GM06990 (cell line): ENCODE measurements around the gene CPNE4.

ENCODE experiments used
- DNase-seq: peaks from one replicate; pipeline ENCODE4 v3.0.0-alpha.2; 2011; ENCODE audit not compliant: insufficient read length; ENCODE audit errors: extremely low read depth
- H3K27me3 ChIP-seq: replicated peaks from 2 replicates; pipeline ENCODE4 v1.6.0; 2011; ENCODE audit warnings: low read length; ENCODE audit not compliant: control insufficient read depth, insufficient read depth
- H3K36me3 ChIP-seq: 2 replicates; pipeline ENCODE4 v1.5.1; 2011; ENCODE audit warnings: low read length; ENCODE audit not compliant: control insufficient read depth, insufficient read depth
- H3K4me3 ChIP-seq: replicated peaks from 2 replicates; pipeline ENCODE4 v1.5.1; 2011; ENCODE audit warnings: low read depth, mild to moderate bottlenecking, control low read depth, low read length
- TF ChIP-seq, protein P1 (sequence below): IDR thresholded peaks from 2 replicates; pipeline ENCODE4 v1.5.1; 2011; ENCODE audit warnings: low read length, control low read depth, mild to moderate bottlenecking, inconsistent platforms; ENCODE audit not compliant: insufficient read depth, poor library complexity, severe bottlenecking

CPNE4 gene

DNA sequence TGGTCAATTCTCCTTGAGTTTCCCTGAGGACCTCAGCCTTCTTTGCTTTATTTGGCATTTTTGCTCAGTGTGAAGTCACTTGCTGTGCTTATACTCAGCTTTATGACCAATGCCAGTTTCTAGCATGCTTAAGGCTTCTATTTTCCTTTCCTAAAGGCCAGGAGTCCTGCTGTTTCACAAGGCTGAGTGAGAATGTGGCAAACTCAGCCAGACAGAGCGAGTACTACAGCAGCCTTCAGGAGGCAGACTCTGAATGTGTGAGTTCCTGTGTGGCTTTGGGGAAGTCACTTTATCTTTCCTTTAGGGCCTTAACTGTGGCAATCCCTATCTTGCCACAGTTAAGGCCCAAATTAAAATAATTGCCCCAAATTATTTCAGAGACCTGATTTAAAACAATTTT is 318.8 kb downstream of the CPNE4 start:
- TF ChIP-seq, protein P1, sequence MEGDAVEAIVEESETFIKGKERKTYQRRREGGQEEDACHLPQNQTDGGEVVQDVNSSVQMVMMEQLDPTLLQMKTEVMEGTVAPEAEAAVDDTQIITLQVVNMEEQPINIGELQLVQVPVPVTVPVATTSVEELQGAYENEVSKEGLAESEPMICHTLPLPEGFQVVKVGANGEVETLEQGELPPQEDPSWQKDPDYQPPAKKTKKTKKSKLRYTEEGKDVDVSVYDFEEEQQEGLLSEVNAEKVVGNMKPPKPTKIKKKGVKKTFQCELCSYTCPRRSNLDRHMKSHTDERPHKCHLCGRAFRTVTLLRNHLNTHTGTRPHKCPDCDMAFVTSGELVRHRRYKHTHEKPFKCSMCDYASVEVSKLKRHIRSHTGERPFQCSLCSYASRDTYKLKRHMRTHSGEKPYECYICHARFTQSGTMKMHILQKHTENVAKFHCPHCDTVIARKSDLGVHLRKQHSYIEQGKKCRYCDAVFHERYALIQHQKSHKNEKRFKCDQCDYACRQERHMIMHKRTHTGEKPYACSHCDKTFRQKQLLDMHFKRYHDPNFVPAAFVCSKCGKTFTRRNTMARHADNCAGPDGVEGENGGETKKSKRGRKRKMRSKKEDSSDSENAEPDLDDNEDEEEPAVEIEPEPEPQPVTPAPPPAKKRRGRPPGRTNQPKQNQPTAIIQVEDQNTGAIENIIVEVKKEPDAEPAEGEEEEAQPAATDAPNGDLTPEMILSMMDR = peak; percentile 32
- no peak for DNase-seq
- Histone ChIP-seq H3K36me3 (no peaks in the 10 kb centered on the region), H3K4me3 (no peak overlapping the region), H3K27me3 (no peaks in the 10 kb centered on the region)

DNA sequence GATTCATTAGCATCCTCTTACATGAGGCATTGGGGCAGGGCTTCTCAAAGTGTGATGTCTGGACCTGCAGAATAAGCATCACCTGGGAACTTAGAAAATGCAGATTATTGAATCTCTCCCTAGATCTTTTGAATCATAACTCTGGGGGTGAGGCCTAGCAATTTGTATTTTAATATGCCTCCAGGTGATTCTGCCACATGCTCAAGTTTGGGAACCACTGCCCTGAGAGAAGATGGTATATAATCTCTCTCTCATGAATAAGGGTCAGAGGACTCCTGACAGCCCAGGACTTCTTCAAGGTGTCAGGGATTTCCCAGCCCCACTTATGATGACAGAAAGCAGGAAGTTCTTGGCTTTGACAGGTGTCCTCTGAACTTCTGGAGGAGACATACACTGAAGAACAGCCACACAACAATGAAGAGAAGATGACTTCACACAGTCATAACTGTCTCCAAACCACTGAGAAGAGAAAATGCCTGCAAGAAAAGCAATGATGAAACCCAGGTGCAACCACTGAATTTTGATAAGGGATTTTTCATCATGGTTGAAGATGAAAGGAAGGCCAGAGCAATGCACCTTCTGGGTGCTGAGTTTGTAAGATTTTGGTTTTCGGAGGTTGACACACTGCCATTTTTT is 320.1 kb downstream of the CPNE4 start:
- TF ChIP-seq, protein P1 = no peak
- Histone ChIP-seq H3K4me3 (no peak overlapping the region), H3K27me3 (no peaks in the 10 kb centered on the region), H3K36me3 (no peaks in the 10 kb centered on the region)
- peak; percentile 77 for DNase-seq

DNA sequence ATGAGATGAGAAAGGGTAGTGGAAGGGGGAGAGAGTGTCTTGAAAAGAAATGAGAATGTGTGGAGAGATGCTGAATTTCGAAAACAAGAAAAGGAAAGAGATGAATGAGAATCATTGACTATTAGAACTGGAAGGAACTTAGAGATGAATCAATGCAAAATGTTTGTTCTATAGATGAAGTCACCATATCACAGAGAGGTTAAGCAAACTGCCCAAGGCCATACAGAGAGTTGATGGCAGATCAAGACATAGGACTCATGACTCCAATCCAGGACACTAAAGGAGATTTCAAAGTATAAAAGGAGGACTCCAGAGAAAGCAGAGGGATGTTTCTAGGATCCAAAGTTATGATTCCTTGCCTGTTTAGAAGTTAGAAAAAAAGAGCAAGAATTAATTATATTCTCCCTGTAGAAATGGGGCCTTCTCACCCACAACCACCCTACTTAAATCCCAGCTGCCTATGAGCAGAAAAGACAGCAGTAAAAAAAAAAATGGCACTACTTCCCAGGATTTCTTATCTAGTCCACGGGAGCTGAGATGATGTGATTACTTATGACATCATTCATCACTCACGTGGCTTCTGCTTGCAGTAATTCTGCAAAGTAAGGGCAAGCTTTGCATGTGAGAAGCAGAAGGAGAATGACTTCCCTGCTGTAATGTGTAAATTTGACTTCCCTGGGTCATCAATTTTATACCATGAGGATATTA is 321.2 kb downstream of the CPNE4 start:
- H3K27me3 ChIP-seq = no peaks in the 10 kb centered on the region
- DNase-seq = no peak
- no peak overlapping the region for H3K4me3 ChIP-seq
- H3K36me3 ChIP-seq = no peaks in the 10 kb centered on the region
- TF ChIP-seq, protein P1 = no peak

DNA sequence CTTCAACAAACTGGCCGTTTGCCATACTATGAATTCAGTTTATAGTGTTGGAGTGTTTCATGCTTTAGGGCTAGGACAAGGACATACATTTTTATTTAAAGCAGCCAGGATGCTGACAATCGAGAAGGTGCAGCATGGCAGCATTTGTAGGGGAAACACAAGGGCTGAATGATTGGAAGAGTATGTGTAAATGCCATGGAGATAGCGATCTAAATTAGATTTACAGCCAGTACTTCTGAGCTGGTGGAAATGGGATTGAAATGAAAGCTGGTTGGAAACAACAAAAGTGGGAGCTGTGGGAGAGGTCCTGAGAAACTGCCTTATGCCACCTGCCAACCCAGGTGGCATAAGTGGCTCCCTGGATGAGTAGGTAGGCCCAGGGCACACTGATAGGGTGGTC is 322.2 kb downstream of the CPNE4 start:
- Histone ChIP-seq H3K27me3 (no peaks in the 10 kb centered on the region), H3K36me3 (no peaks in the 10 kb centered on the region), H3K4me3 (no peak overlapping the region)
- DNase-seq = no peak
- TF ChIP-seq, protein P1 = no peak

DNA sequence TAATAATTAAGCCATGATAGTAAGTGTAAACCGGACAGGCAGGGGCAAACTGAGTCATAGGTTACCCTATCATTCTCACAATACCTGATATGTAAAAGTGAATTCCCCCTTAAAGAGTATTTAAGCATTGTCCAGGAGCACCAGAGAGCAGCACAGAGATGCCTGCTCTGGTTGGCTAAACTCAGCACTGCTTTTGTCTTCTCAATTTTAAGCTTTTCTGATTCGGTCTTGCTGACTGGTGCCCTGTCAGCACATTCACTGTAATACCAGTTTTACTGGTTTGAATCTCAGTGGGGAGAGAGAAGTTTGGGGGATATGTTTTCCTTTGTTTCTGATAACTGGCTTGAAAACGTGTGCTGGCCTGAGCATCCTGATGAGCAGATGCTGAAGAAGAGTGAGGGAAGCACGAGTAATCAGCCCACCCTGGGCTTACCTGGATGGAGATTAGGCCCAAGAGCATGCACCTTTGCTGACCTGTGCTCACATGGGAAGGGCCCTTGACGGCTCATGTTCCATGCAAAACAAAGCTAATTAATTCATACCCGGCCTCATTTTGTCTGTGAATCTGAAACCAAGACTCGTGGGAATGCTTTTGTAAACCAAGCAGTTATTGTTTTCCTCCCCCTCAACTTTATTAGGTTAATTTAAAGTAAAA is 323.6 kb downstream of the CPNE4 start:
- TF ChIP-seq, protein P1 = no peak
- no peaks in the 10 kb centered on the region for H3K36me3 ChIP-seq
- H3K27me3 ChIP-seq = no peaks in the 10 kb centered on the region
- no peak overlapping the region for H3K4me3 ChIP-seq
- no peak for DNase-seq
